Islet precursor cell (in vitro differentiated cells): ENCODE measurements around the gene VPS37C.
"Not testable (repeated sequence)": the region's sequence is repeated elsewhere in the genome, so short reads cannot be mapped to it uniquely, and the experiment has no call there.

ENCODE experiments used
- DNase-seq: peaks from one replicate; pipeline ENCODE4 v3.0.0-alpha.2; 2018

VPS37C gene

GRCh38 chr11:61115498-61116224, 45.6 kb downstream of the VPS37C start:
- DNase-seq, result no peak

GRCh38 chr11:61114913-61115312, 46.3 kb downstream of the VPS37C start:
- DNase-seq, result no peak

- no peak for DNase-seq
These were observed 48.0 kb downstream of the VPS37C start for GRCh38 chr11:61113201-61113600.

DNA sequence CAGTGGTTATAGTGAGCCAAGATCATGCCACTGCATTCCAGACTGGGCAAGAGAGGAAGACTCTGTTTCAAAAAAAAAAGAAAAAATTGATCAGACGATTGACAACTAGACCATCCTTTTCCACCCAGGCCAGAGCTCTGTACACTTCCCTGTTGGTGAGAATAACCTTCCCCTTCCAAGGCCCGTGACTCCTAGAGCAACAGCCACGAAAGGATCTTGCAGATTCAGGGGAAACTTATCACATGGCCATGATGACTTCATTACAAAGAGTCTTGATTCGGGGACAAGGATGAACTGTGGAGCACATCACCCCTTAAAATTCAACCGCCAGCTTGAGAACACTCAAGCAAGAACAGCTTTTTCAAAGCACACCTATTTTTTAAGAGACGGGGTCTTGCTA, 48.7 kb downstream of the VPS37C start:
- no peak for DNase-seq

DNA sequence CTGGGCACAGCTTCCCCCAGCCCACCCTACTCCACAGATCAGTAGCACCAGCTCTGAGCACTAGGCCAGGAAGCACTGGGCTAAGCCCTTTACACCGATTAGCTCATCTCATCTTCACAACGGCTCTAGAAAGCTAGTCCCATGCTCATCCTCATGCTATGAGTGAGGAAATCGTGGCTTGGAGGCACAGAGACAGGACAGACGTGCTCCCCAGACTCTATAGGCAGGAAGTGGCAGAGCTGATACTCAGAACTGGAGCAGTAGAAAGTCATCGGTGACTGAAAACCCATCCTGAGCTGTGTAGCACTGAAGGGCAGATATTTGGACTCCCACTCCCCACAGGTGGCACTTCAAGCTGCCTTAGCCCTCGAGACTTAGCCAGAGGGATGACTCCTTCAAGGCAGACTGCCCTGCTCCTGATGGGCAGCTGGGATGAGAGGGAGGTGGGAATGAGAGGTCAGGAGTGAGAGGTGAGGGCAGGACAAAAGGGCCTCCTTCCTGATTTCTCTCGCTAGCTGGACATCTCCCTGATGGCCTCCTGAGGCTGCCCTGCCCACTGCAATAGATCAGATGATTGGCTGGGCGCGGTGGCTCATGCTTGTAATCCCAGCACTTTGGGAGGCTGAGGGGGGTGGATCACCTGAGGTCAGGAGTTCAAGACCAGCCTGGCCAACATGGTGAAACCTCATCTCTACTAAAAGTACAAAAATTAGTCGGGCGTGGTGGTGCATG, 49.3 kb downstream of the VPS37C start:
- DNase-seq, result no peak

- no peak for DNase-seq
These were observed 50.2 kb downstream of the VPS37C start for GRCh38 chr11:61111050-61111435.

- DNase-seq, result no peak
These were observed 50.8 kb downstream of the VPS37C start for GRCh38 chr11:61110255-61111049.

DNA sequence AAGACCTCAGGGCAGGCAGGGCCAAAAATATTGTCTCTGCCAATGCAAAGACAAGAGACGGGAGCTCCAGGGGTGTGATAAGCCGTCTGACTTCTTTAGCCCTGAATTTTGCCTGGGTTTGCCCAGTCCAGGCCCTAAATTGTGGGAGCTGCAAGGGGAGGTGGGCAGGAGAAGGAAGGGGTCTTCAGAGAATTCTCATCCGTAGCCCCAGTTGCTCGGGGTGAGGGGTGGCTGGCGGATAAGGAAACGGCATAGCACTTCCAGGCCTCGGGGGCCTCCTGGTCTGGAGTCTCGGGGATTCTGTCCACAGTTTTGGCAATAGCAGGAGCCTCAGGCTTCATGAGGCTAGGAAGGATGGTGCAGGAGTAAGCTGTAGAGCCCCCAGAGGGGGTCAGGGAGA, 51.6 kb downstream of the VPS37C start:
- DNase-seq, result no peak

- no peak for DNase-seq
These were observed 52.2 kb downstream of the VPS37C start for GRCh38 chr11:61108847-61109585.

GRCh38 chr11:61107888-61108287, 53.3 kb downstream of the VPS37C start:
- DNase-seq, result no peak

DNA sequence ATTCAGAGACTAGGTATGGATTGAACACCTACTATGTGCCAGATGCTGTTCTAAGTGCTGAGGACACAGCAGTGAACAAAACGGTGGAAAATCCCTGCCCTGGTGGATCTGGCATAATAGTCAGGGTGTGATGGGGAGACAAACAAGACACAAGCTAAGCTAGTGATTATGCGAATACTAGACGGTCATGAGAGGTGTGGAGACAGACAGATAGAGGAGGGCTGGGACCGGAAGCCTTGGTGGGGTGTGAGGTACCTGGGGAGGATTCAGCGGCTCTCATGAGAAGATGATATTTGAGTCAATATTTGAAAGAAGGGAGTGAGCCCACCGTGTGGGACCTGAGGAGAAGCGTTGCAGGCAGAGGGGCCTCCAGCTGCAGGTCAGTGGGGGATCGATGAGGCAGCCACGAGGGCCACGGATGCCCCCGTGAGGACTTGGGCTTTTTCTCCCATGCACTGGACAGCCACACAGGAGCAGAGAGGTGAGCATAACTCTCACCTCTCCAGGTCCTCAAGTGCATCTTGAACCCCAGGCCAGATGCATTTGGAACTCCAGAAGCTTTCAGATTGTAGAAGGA, 54.2 kb downstream of the VPS37C start:
- DNase-seq, result no peak

GRCh38 chr11:61106296-61106695, 54.9 kb downstream of the VPS37C start:
- DNase-seq, result no peak

DNA sequence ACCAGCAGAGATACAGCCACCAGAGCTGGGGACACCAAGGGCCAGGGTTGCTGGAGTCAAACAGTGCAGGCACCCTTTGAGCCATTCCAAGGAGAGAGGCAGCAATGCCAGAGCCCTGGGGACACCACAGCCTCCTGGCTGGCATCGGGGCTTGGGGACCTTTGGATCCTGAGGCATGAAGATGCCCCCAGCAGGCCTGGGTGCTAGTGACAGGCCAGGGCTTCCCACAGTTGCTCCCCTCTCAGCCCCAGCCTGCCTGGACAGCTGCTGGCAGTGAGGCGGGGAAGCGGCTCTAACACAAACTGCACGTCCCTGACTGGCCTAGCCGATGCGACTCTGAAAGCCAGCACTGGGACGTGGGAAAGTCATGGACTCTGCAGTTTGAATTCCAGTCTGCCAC, 56.3 kb downstream of the VPS37C start:
- no peak for DNase-seq

DNA sequence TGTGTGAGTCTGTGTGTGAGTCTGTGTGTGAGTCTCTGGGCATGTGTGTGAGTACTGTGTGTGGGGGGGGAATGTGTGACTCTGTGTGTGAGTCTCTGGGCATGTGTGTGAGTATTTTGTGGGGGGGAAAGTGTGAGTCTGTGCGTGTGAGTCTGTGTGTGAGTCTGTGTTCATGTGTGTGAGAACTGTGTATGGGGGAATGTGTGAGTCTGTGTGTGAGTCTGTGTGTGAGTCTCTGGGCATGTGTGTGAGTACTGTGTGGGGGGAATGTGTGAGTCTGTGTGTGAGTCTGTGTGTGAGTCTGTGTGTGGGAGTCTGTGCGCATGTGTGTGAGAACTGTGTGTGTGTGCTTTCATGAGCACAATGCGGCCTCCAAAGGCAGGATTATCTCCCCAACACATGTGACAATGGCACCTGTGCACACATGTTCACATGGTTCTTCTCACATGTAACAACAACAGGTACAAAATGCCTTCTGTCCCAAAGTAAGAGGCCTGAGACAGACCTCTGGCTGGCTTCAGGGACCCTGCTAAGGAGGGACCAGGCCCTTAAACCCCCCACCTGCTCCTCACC, 57.3 kb downstream of the VPS37C start:
- DNase-seq, result no peak

- DNase-seq, result peak; percentile 56
These were observed 58.3 kb downstream of the VPS37C start for GRCh38 chr11:61102667-61103571.

DNA sequence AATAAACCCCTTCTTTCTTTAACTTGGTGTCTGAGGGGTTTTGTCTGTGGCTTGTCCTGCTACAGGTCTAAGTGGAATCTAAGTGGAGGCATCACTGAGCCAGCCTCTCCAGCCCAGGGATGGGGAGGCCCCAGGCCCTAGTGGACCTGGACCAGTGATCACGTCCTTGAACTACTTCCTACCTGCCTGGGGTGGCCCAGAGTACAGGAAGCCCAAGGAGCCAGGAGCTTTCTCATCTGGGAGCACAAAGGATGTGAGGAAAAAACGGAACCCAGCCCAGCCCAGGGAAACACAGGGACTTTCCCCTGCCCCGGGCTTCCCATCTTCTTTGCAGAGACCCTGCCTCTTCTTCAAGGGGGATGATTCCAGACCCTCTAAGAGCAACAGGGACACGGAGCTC, 62.4 kb downstream of the VPS37C start:
- peak; percentile 27 for DNase-seq

- not testable (repeated sequence) for DNase-seq
These were observed 63.0 kb downstream of the VPS37C start for GRCh38 chr11:61098261-61098660.

DNA sequence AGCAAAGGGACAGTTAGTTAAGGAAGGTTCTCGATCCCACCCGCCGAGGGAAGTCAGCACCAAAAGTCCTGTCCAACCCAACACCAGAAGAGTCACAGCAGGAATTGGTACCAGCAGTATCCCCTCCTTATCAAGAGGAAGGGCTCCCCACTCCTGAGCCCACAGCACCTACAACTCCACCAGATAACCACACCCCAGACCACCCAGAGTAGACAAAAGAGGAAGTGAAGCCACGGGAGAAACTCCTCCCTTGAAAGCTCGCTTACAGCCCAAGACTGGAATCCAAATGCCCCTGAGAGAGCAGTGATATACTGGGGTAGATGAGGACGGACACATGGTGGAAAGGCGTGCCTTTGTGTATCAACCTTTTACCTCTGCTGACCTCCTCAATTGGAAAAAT, 66.2 kb downstream of the VPS37C start:
- no peak for DNase-seq

GRCh38 chr11:61094167-61094566, 67.1 kb downstream of the VPS37C start:
- not testable (repeated sequence) for DNase-seq

DNA sequence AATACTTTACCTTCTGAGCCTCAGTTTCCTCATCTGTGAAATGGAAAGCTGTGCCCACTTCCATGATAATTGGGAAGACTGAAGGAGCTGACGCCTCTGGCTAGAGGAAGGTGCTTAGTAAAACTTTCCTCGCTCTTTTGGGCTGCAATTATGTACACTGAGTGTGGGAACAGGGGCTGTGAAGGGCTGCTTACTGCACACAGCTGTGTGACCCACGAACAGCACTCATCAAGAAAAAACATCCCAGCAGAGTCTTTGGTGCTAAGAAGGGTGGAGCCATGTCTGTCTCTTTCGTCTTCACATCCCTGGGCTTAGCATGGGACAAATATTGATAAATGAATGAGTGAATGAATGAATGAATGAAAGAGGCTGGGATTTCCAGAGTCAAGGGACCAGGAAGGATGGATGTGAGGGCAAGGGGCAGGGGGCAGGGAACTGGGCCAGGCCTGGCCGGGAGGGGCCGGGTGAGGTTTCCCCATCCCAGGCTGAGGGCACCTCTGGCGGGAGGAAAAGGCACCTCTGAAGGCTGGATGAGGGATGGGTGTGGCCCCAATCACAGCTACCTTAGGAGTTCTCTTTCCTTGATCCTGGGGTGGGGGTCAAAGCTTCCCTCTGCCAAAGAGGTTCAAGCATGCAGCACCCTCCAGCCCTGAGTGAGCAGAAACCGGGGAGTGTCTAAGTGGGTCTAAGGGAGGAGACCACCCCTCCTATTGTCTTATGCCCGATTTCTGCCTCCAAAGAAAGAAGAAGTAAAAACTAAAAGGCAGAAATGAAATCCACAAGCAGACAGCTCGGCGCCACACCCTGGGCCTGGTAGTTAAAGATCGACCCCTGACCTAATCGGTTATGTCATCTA, 68.1 kb downstream of the VPS37C start:
- DNase-seq, result no peak
